Measurements from ENCODE around the gene MAS1. TPM values are rescaled to one million over a fixed set of nuclear protein-coding genes. Genes with fewer than 3 reads are reported as not detected.
"Not testable (repeated sequence)": the region's sequence is repeated elsewhere in the genome, so short reads cannot be mapped to it uniquely, and the experiment has no call there.

Gene MAS1
- total and polyA plus RNA-seq, 2 experiments from 2014 or later = not detected

DNA sequence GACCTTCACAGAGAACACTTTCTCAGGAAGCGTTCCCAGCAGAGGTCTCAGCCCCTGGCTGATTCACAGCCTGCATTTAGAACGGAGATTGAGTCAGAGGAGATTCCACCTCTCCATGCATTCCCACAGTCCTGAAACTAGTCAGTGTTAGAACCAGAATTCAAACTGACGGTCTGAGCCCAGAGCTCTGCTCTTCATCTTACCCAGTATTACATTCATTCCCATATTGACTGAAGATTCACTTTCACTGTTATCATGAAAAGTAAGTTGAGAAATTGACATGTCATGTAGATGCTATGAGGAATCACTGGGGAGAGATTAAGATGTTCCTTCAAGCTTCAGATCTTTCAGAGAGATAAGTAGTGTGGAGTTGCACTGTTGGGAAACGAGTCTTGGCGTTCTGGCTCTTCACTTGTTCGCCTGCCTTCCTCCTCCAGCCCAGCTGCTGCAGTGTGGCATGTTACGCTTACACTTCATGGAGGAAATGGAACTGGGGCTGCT is 28.3 kb downstream of the MAS1 start:
- Histone ChIP-seq H3K9me3 (ENCODE audit: low read depth) (no peaks in the 10 kb centered on the region), H3F3A (ENCODE audit: insufficient read depth) (no peaks in the 10 kb centered on the region), H3K9me2 (ENCODE audit: insufficient read depth) (no peaks in the 10 kb centered on the region), H3K4me2 (ENCODE audit: unreplicated experiment) (no peak overlapping the region), H3K79me2 (ENCODE audit: insufficient read depth) (no peaks in the 10 kb centered on the region), H3K36me3 (ENCODE audit: low read depth) (no peaks in the 10 kb centered on the region), H3K27me3 (replicated peaks; ENCODE audit: insufficient read depth) (peaks cover 2% of the 10 kb centered on the region; the same call in 1 of the 2 replicates), H3K27ac (no peak overlapping the region), H3K4me1 (ENCODE audit: insufficient read depth) (no peaks in the 10 kb centered on the region), H4K20me1 (ENCODE audit: insufficient read depth) (no peaks in the 10 kb centered on the region), H3K4me3 (no peak overlapping the region), H3K9ac (no peak overlapping the region), H2AFZ (no peak overlapping the region)
- 67 to 73% methylated on average over 7 of the region's 7 CpGs for WGBS, 2 experiments (ENCODE audit: low coverage in 1 of 2, low lambda C conversion rate in 2 of 2, missing lambda C conversion rate in 2 of 2)
- no peak for TF ChIP-seq EZH2phosphoT487 (IDR thresholded peaks at IDR 0.05; ENCODE audit: insufficient read depth, low read depth)
- in situ Hi-C loops (cut with MboI) = no loop called here
- peak; percentile 56 for DNase-seq

DNA sequence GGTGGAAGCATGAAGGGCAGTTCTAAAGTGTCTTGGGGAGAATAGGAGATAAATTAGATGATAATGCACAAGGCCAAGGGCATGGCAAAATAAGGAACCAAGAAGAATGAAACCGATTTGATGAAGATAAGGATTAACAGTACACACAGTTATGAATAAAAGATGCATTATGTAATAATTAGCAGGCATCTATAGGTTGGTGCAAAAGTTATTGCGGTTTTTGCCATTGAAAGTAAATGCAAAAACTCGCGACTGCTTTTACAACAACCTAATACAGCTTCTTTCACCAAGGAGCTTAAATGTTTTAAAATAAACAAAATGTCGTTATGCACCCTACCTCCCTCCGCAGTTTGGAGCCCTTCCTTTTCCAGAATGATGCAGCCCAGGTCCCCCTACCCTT is 29.0 kb downstream of the MAS1 start:
- Histone ChIP-seq H3K79me2 (ENCODE audit: insufficient read depth) (no peaks in the 10 kb centered on the region), H3K9ac (no peak overlapping the region), H3K27me3 (replicated peaks; ENCODE audit: insufficient read depth) (peaks cover 3% of the 10 kb centered on the region; the same call in 1 of the 2 replicates), H3K4me3 (no peak overlapping the region), H3K4me1 (ENCODE audit: insufficient read depth) (no peaks in the 10 kb centered on the region), H3K36me3 (ENCODE audit: low read depth) (no peaks in the 10 kb centered on the region), H3K4me2 (ENCODE audit: unreplicated experiment) (no peak overlapping the region), H3K9me3 (ENCODE audit: low read depth) (no peaks in the 10 kb centered on the region), H4K20me1 (ENCODE audit: insufficient read depth) (no peaks in the 10 kb centered on the region), H3K9me2 (ENCODE audit: insufficient read depth) (no peaks in the 10 kb centered on the region), H3K27ac (no peak overlapping the region), H3F3A (ENCODE audit: insufficient read depth) (no peaks in the 10 kb centered on the region), H2AFZ (no peak overlapping the region)
- 69 to 71% methylated on average over 6 of the region's 6 CpGs for whole genome bisulfite sequencing, 2 experiments (ENCODE audit: low coverage in 1 of 2, low lambda C conversion rate in 2 of 2, missing lambda C conversion rate in 2 of 2)
- TF ChIP-seq EZH2 (IDR thresholded peaks at IDR 0.05; ENCODE audit: insufficient read depth, poor library complexity, severe bottlenecking) (no peak), EZH2phosphoT487 (IDR thresholded peaks at IDR 0.05; ENCODE audit: insufficient read depth, low read depth) (no peak)
- in situ Hi-C loops (cut with MboI) = no loop called here
- DNase-seq = no peak

DNA sequence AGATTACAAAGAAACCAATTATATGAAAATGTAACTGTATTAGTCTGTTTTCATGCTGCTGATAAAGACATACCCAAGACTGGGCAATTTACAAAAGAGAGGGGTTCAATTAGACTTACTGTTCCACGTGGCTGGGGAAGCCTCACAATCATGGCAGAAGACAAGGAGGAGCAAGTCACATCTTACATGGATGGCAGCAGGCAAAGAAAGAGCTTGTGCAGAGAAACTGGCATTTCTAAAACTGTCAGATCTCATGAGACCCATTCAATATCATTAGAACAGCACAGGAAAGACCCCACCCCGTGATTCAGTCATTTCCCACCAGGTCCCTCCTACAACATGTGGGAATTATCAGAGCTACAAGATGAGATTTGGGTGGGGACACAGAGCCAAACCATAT is 33.4 kb downstream of the MAS1 start:
- in situ Hi-C loops (cut with MboI); H3K4me3 ChIP-seq; DNase-seq; H4K20me1 ChIP-seq (ENCODE audit: insufficient read depth); H3F3A ChIP-seq (ENCODE audit: insufficient read depth); H3K27ac ChIP-seq; H2AFZ ChIP-seq; H3K79me2 ChIP-seq (ENCODE audit: insufficient read depth); H3K9me2 ChIP-seq (ENCODE audit: insufficient read depth); H3K4me1 ChIP-seq (ENCODE audit: insufficient read depth); H3K9me3 ChIP-seq (ENCODE audit: low read depth); H3K9ac ChIP-seq; H3K36me3 ChIP-seq (ENCODE audit: low read depth); H3K4me2 ChIP-seq (ENCODE audit: unreplicated experiment): not testable (repeated sequence)
- WGBS, 2 experiments (ENCODE audit: low coverage in 1 of 2, low lambda C conversion rate in 2 of 2, missing lambda C conversion rate in 2 of 2) = 8 to 22% methylated on average over 2 of the region's 2 CpGs
- peaks cover 10% of the 10 kb centered on the region; the same call in 1 of the 2 replicates for H3K27me3 ChIP-seq (replicated peaks; ENCODE audit: insufficient read depth)

DNA sequence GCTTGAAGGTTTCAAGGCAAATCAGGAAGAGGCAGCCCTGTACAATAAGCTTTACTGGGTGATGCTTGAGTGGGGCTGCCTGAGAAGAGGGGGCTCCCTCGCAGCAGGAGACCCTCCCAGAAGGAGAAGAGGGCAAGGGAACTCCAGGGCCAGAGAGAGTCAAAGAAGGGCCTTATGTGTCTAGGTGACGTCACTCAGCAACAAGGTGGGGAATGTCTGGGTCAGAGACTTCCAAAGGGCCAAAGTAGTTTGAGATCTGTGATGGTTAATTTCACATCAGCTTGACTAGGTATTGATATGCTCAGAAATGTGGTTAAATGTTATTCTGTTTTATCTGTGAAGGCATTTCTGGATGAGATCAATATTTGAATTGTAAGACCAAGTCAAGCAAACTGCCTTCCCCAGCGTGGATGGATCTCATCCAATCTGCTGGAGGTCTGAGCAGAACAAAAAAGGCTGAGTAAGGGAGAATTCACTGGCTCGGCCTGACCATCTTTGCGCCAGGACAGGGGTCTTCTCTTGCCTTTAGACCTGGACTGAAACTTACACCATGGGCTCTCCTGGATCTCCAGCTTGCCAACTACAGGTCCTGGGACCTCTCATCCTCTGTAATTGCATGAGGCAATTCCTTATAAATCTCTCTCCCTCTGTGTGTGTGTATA is 35.9 kb downstream of the MAS1 start:
- Histone ChIP-seq H3K79me2 (ENCODE audit: insufficient read depth) (no peaks in the 10 kb centered on the region), H3K27ac (no peak overlapping the region), H3K9me2 (ENCODE audit: insufficient read depth) (no peaks in the 10 kb centered on the region), H3K36me3 (ENCODE audit: low read depth) (no peaks in the 10 kb centered on the region), H3K4me3 (no peak overlapping the region), H3K9me3 (ENCODE audit: low read depth) (no peaks in the 10 kb centered on the region), H3F3A (ENCODE audit: insufficient read depth) (no peaks in the 10 kb centered on the region), H4K20me1 (ENCODE audit: insufficient read depth) (no peaks in the 10 kb centered on the region), H3K9ac (no peak overlapping the region), H3K27me3 (replicated peaks; ENCODE audit: insufficient read depth) (peaks cover 10% of the 10 kb centered on the region; the same call in 1 of the 2 replicates), H2AFZ (no peak overlapping the region), H3K4me1 (ENCODE audit: insufficient read depth) (no peaks in the 10 kb centered on the region), H3K4me2 (ENCODE audit: unreplicated experiment) (no peak overlapping the region)
- 75 to 79% methylated on average over 5 of the region's 5 CpGs for WGBS, 2 experiments (ENCODE audit: low coverage in 1 of 2, low lambda C conversion rate in 2 of 2, missing lambda C conversion rate in 2 of 2)
- in situ Hi-C loops (cut with MboI) = no loop called here
- TF ChIP-seq EZH2phosphoT487 (IDR thresholded peaks at IDR 0.05; ENCODE audit: insufficient read depth, low read depth) = no peak
- DNase-seq = no peak

DNA sequence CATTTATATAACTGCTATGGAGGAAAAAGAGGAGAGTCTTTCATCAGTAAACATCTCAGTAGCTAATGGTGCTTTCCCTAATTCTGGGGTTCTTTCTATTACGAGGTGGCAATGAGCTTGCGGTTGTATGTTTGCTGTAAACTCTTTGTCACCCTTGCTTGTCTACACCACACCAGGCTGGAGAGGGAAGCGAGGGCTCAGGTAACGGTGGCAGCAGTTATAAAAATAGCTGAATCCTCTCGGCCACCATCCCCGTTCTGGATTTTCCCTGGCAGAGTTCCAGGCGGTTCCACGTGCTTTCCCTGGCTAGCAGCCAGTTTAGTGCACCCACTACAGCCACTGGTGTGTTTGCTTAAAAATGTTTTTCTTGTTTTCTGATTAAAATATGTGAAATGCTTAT is 39.0 kb downstream of the MAS1 start:
- Histone ChIP-seq H3K4me3 (no peak overlapping the region), H3K9me2 (ENCODE audit: insufficient read depth) (no peaks in the 10 kb centered on the region), H3K4me1 (ENCODE audit: insufficient read depth) (peaks cover 6% of the 10 kb centered on the region; the same call in 1 of the 2 replicates), H3K9me3 (ENCODE audit: low read depth) (no peaks in the 10 kb centered on the region), H3K9ac (no peak overlapping the region), H4K20me1 (ENCODE audit: insufficient read depth) (no peaks in the 10 kb centered on the region), H3F3A (ENCODE audit: insufficient read depth) (0 out of 2 replicates have a peak, but pooled peaks cover 2% of the 10 kb centered on the region), H3K79me2 (ENCODE audit: insufficient read depth) (no peaks in the 10 kb centered on the region), H3K27ac (no peak overlapping the region), H3K27me3 (replicated peaks; ENCODE audit: insufficient read depth) (0 out of 2 replicates have a peak, but pooled peaks cover 7% of the 10 kb centered on the region), H3K36me3 (ENCODE audit: low read depth) (no peaks in the 10 kb centered on the region), H3K4me2 (ENCODE audit: unreplicated experiment) (no peak overlapping the region), H2AFZ (no peak overlapping the region)
- in situ Hi-C loops (cut with MboI) = no loop called here
- 43 to 44% methylated on average over 8 of the region's 8 CpGs for WGBS, 2 experiments (ENCODE audit: low coverage in 1 of 2, low lambda C conversion rate in 2 of 2, missing lambda C conversion rate in 2 of 2)
- DNase-seq = no peak
- no peak for TF ChIP-seq EZH2 (IDR thresholded peaks at IDR 0.05; ENCODE audit: insufficient read depth, poor library complexity, severe bottlenecking)
- no peak for TF ChIP-seq EZH2phosphoT487 (IDR thresholded peaks at IDR 0.05; ENCODE audit: insufficient read depth, low read depth)

All from GM23248 (cell line).